Heart left ventricle (tissue), 16 donors: ENCODE results near the gene SYNDIG1. TPM values are rescaled to one million over a fixed set of nuclear protein-coding genes. Genes with fewer than 3 reads are reported as not detected.

ENCODE experiments used
- ATAC-seq, 4 donors: fragments of 200-7000 bp; cut with Tn5 transposase; one replicate each; pipeline ENCODE4 v1.9.1; 2020 to 2022; ENCODE audit warnings: moderate library complexity in 4 of 4, mild to moderate bottlenecking in 3 of 4, moderate number of reproducible peaks in 1 of 4
- DNase-seq, 5 donors: peaks; one replicate each; pipeline ENCODE4 v3.0.0-alpha.2; 2020
- H3K27ac ChIP-seq, 12 donors: fragments of 200-600 bp; sonication (generic) in 4 of 12; one replicate each; pipeline versions ENCODE4 v1.5.0 to v1.8.0; 2016 to 2022; ENCODE audit warnings: mild to moderate bottlenecking in 2 of 12
- H3K27me3 ChIP-seq, 9 donors: fragments of 200-600 bp; sonication (generic) in 2 of 9; one replicate each; pipeline versions ENCODE4 v1.5.1 to v1.8.0; 2016 to 2022; ENCODE audit warnings: mild to moderate bottlenecking in 3 of 9
- H3K36me3 ChIP-seq, 9 donors: fragments of 200-600 bp; sonication (generic) in 2 of 9; one replicate each; pipeline versions ENCODE4 v1.5.0 to v1.8.0; 2018 to 2022; ENCODE audit warnings: mild to moderate bottlenecking in 2 of 9
- H3K4me1 ChIP-seq, 12 donors: fragments of 200-600 bp; sonication (generic) in 4 of 12; one replicate each; pipeline versions ENCODE4 v1.5.0 to v1.8.0; 2016 to 2022; ENCODE audit warnings: mild to moderate bottlenecking in 3 of 12
- H3K4me3 ChIP-seq, 12 donors: fragments of 200-600 bp; sonication (generic) in 4 of 12; one replicate each; pipeline versions ENCODE4 v1.5.0 to v1.8.0; 2017 to 2022; ENCODE audit warnings: mild to moderate bottlenecking in 9 of 12, moderate library complexity in 4 of 12
- H3K9me3 ChIP-seq, 12 donors: fragments of 200-600 bp; sonication (generic) in 4 of 12; one replicate each; pipeline versions ENCODE4 v1.5.0 to v1.8.0; 2016 to 2022; ENCODE audit warnings: mild to moderate bottlenecking in 1 of 12
- CTCF ChIP-seq, 12 donors: fragments of 200-600 bp; sonication (generic) in 4 of 12; IDR thresholded peaks; one replicate each; pipeline versions ENCODE4 v1.5.0 to v1.8.0; 2018 to 2022; ENCODE audit warnings: antibody characterized with exemption in 12 of 12, mild to moderate bottlenecking in 5 of 12
- POLR2A ChIP-seq, 2 donors: fragments of 450-650 bp; IDR thresholded peaks; one replicate each; pipeline ENCODE4 v1.6.1; 2017; ENCODE audit warnings: antibody characterized with exemption in 2 of 2, mild to moderate bottlenecking in 2 of 2, moderate library complexity in 2 of 2
- WGBS, 4 donors: extraction: QIAGEN DNeasy Blood & Tissue Kit in 2 of 4; methylation state at CpG; one replicate each; pipeline versions ENCODE4 v1.1.5 to v1.1.7; 2013 to 2018; 5-methylcytosine and 5-hydroxymethylcytosine counted together
- intact Hi-C, 10 donors: fragments of 100-400 bp; cut with DNase I; formaldehyde crosslinking; loops; one replicate each; pipeline versions ENCODE4 v1.11.1 to v1.14.2; 2022
- polyA plus RNA-seq, 2 donors: library from polyadenylated mRNA; stranded (reverse); fragments of 200-250 nt; gene quantifications; one replicate each; pipeline ENCODE4 v1.2.3, GENCODE V29; 2013
- total RNA-seq, 9 donors: library from RNA; depleted of rRNA in 2 of 9; stranded (reverse); fragments of >200 nt in 2 of 9; fragmentation: NEBNext Ultra II Directional in 3 of 9; extraction: Animal tissue kit (Norgen Biotek cat#: 25700) in 3 of 9; gene quantifications; one replicate each; pipeline versions ENCODE4 v1.1.0 to v1.2.4, GENCODE V29; 2016 to 2023
- donor health status: ischemic (EF 13 %, LVEDD 7.1; RV severe dilation, severe dysfunction).
- donor health status: healthy with polysubstance abuse.
- donor health status: DM: no; HTN: yes; CAD: no.
- donor health status: DM: no; HTN: no; CAD: no.
- donor health status: ischemic (EF 25% LVEDD 6.9; RV normal size, moderate dysfunction).
- donor health status: ischemic (EF 25% LVEDD 5.7; RV mildly dilated, moderate dysfunction).
- donor health status: healthy.
- donor health status: DM: yes; HTN: yes; CAD: no.
- donor health status: ischemic (EF 35%, LVEDD 5.7; RV mildly dilated, moderate dysfunction).
- donor health status: nonischemic (EF 11% LVEDD 7.7; RV severe dilation, severe dysfunction).
- donor health status: DM: yes; HTN: yes; CAD: no.
- donor health status: PGD.
- donor health status: ischemic (EF 29% LVEDD 5.4; RV normal size, mild dysfunction).
- donor health status: nonischemic (EF 23%, LVEDD 6.1; RV moderate dilation, normal function).

SYNDIG1 gene
- total and polyA plus RNA-seq, 11 donors = 8.4 to 41.8 (median 23.0) TPM

- no peaks in the 10 kb centered on the region for H3K36me3 ChIP-seq
- H3K4me1 ChIP-seq = peaks cover 0 to 25% (median 10%) of the 10 kb centered on the region in 12 donors
- H3K4me3 ChIP-seq = no peak overlapping the region
- 78 to 85% (median 80%) methylated on average over 5 of the region's 5 CpGs for WGBS, 4 donors
- no peak for DNase-seq
- no peak for TF ChIP-seq POLR2A (IDR thresholded peaks at IDR 0.05)
- intact Hi-C loops = no loop called here
- no peak for ATAC-seq
- H3K9me3 ChIP-seq = no peaks in the 10 kb centered on the region
- H3K27me3 ChIP-seq = no peaks in the 10 kb centered on the region
- H3K27ac ChIP-seq = no peak overlapping the region
Observed at GRCh38 chr20:24498641-24499040, 29.2 kb downstream of the SYNDIG1 start.

- Histone ChIP-seq H3K9me3 (no peaks in the 10 kb centered on the region), H3K36me3 (no peaks in the 10 kb centered on the region), H3K4me1 (peaks cover 0 to 30% (median 10%) of the 10 kb centered on the region in 12 donors), H3K27ac (no peak overlapping the region), H3K27me3 (no peaks in the 10 kb centered on the region), H3K4me3 (no peak overlapping the region)
- ATAC-seq = no peak
- intact Hi-C loops = no loop called here
- no peak for TF ChIP-seq POLR2A (IDR thresholded peaks at IDR 0.05)
- no peak for TF ChIP-seq CTCF (IDR thresholded peaks at IDR 0.05)
- 88 to 94% (median 91%) methylated on average over 6 of the region's 6 CpGs for WGBS, 4 donors
- no peak for DNase-seq
Observed at GRCh38 chr20:24499472-24499871, 30.0 kb downstream of the SYNDIG1 start.

- 47 to 60% (median 54%) methylated on average over 10 to 15 of the region's 15 CpGs for WGBS, 4 donors
- intact Hi-C loops = loop anchor here in 4 of 10 donors (5.0 to 10.0 kb wide), 2 partner anchors 35 to 133 kb away; partner anchors contain the start of gene SYNDIG1 (in 3 of the 4)
- Histone ChIP-seq H3K4me1 (peaks cover 0 to 54% (median 15%) of the 10 kb centered on the region in 12 donors), H3K9me3 (no peaks in the 10 kb centered on the region), H3K27me3 (no peaks in the 10 kb centered on the region), H3K27ac (peak overlapping the region; percentile 64 to 98 (median 88)), H3K4me3 (no peak overlapping the region), H3K36me3 (no peaks in the 10 kb centered on the region)
- DNase-seq (peak in 1 of 5 donors; percentile 76), ATAC-seq (peak in 2 of 4 donors; percentile 10 to 34)
- TF ChIP-seq POLR2A (IDR thresholded peaks at IDR 0.05) (no peak), CTCF (IDR thresholded peaks at IDR 0.05) (no peak)
Observed at GRCh38 chr20:24501764-24502556, 32.5 kb downstream of the SYNDIG1 start.

GRCh38 chr20:24502661-24503060 is 33.2 kb downstream of the SYNDIG1 start:
- WGBS, 4 donors = 44 to 51% (median 46%) methylated on average over 5 of the region's 5 CpGs
- no peaks in the 10 kb centered on the region for H3K36me3 ChIP-seq
- intact Hi-C loops = loop anchor here in 4 of 10 donors (5.0 to 10.0 kb wide), 2 partner anchors 35 to 132 kb away; partner anchors contain the start of gene SYNDIG1 (in 3 of the 4)
- ATAC-seq = peak; percentile 28 to 59 (median 42)
- H3K4me1 ChIP-seq = peaks cover 0 to 61% (median 15%) of the 10 kb centered on the region in 12 donors
- peak overlapping the region; percentile 64 to 98 (median 88) for H3K27ac ChIP-seq
- DNase-seq = no peak
- no peaks in the 10 kb centered on the region for H3K27me3 ChIP-seq
- H3K4me3 ChIP-seq = no peak overlapping the region
- H3K9me3 ChIP-seq = no peaks in the 10 kb centered on the region
- TF ChIP-seq POLR2A (IDR thresholded peaks at IDR 0.05) (no peak), CTCF (IDR thresholded peaks at IDR 0.05) (no peak)
